ENCODE results near the gene CARHSP1. TPM values are rescaled to one million over a fixed set of nuclear protein-coding genes. Genes with fewer than 3 reads are reported as not detected.

CARHSP1 gene
- total RNA-seq, 1 experiment from 2014 or later: 79.7 TPM

DNA sequence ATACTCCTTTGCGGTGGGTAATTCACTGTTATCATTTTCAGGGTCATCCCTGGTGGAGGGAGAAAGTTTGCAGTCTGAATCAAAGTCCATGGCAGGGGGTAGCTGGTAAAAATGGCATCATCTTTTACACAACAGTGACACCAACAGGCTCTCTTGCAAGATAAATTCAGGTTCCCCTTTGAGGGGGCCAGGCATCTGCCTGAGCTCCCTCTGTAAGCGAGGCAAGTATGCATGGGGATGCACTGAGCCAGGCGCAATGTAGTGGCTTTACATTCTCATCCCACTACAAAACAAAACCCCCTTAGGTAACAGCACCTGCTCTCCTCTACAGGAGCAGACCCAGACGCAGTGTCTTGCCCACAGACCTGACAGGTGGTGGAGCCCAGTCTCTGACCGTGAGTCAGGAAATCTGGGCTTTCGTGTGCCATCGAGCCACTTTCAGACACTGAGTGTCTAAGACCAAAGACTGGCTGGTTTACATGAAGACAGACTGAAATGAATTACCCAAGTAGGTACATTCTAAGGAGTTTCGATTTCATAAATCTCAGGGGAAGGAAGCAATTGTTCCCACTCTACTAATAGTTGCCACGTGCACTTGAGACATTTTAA lies 31.0 kb upstream of the CARHSP1 start:
- CTCF ChIA-PET: interaction anchor here (1.0 to 2.0 kb wide), 3 partner anchors 9 to 37 kb away, joined by 4 to 6 read pairs (median 4); no protein-coding TSS in a partner anchor

DNA sequence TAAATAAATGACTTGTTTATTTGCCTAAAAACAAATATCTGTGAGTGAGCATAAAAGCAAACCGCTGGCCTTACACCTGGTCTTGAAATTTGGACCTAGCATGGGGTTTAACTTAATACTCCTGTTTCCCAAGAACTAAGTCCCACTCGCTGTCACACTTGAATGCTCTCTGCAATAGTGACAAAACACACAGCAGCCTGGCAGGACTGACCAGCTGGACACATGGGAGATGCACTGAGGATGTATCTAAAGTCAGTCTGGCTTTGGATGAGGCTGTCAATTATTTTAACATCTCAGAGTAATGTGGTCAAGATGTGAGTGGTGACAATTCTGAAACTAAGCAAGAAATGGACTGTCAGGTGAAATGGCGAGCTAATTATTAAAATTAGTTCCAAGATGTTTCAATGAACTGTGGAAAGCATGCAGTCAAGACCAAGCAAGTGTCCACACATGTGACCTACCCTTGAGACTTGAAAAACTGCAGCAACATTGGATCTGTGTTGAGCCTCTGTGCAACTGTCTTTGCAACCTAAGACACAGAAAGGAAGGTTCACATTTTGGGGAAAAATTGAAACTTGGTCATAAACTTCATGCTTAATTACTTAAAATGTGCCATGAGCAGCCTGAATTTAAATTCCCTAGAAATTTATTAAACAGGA lies 30.0 kb upstream of the CARHSP1 start:
- Histone ChIP-seq H3K9me2 (ENCODE audit: insufficient read depth) (no peaks in the 10 kb centered on the region), H3K9me3 (ENCODE audit: control insufficient read depth in 1 of 2, insufficient read depth in 1 of 2, low read depth in 1 of 2, low read length in 2 of 2) (no peaks in the 10 kb centered on the region), H3K27me3 (ENCODE audit: insufficient read depth, low read length) (no peaks in the 10 kb centered on the region), H3K36me3 (ENCODE audit: control insufficient read depth in 1 of 2, insufficient read depth in 2 of 2, low read length in 2 of 2) (peaks cover 72 to 80% of the 10 kb centered on the region in 2 experiments), H3K4me1 (ENCODE audit: control insufficient read depth in 1 of 2, insufficient read depth in 2 of 2, low read length in 2 of 2) (no peaks in the 10 kb centered on the region), H4K20me1 (ENCODE audit: insufficient read depth) (peaks cover 8% of the 10 kb centered on the region; the same call in 1 of the 2 replicates), H3K4me3 (replicated peaks in 1 of 2; ENCODE audit: low read depth in 1 of 2, low read length in 2 of 2) (no peak overlapping the region), H3K9ac (ENCODE audit: low read length) (no peak overlapping the region), H3K27ac (ENCODE audit: low read depth, low read length) (no peak overlapping the region), H3K79me2 (ENCODE audit: insufficient read depth, low read length) (peaks cover 6% of the 10 kb centered on the region; the same call in 1 of the 2 replicates), H3K4me2 (ENCODE audit: low read length) (no peak overlapping the region), H2AFZ (ENCODE audit: low read depth, low read length, poor library complexity, severe bottlenecking) (no peak overlapping the region)
- intact Hi-C loops (cut with micrococcal nuclease): no loop called here
- DNase-seq (ENCODE audit: low read depth, low spot score) (no peak), ATAC-seq (no peak)
- BruUV-seq (replicated peaks): no TSS peak
- CTCF ChIA-PET: interaction anchor here (1.0 to 2.0 kb wide), 2 partner anchors 10 to 38 kb away, joined by 4 to 6 read pairs; no protein-coding TSS in a partner anchor
- POLR2A ChIA-PET: no interaction called here
- RAD21 ChIA-PET (ENCODE audit: low non-redundant PET in 1 of 2, low total read pairs in 2 of 2, uncharacterized antibody in 2 of 2, unreplicated experiment in 2 of 2): no interaction called here
- TF ChIP-seq CBX3 (IDR thresholded peaks at IDR 0.05; ENCODE audit: low read depth): no peak
- TF ChIP-seq RAD21 (IDR thresholded peaks at IDR 0.05; ENCODE audit: low read depth): no peak
- TF ChIP-seq, protein P1, sequence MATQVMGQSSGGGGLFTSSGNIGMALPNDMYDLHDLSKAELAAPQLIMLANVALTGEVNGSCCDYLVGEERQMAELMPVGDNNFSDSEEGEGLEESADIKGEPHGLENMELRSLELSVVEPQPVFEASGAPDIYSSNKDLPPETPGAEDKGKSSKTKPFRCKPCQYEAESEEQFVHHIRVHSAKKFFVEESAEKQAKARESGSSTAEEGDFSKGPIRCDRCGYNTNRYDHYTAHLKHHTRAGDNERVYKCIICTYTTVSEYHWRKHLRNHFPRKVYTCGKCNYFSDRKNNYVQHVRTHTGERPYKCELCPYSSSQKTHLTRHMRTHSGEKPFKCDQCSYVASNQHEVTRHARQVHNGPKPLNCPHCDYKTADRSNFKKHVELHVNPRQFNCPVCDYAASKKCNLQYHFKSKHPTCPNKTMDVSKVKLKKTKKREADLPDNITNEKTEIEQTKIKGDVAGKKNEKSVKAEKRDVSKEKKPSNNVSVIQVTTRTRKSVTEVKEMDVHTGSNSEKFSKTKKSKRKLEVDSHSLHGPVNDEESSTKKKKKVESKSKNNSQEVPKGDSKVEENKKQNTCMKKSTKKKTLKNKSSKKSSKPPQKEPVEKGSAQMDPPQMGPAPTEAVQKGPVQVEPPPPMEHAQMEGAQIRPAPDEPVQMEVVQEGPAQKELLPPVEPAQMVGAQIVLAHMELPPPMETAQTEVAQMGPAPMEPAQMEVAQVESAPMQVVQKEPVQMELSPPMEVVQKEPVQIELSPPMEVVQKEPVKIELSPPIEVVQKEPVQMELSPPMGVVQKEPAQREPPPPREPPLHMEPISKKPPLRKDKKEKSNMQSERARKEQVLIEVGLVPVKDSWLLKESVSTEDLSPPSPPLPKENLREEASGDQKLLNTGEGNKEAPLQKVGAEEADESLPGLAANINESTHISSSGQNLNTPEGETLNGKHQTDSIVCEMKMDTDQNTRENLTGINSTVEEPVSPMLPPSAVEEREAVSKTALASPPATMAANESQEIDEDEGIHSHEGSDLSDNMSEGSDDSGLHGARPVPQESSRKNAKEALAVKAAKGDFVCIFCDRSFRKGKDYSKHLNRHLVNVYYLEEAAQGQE (IDR thresholded peaks at IDR 0.05; ENCODE audit: low read depth): no peak
- TF ChIP-seq, protein P2, sequence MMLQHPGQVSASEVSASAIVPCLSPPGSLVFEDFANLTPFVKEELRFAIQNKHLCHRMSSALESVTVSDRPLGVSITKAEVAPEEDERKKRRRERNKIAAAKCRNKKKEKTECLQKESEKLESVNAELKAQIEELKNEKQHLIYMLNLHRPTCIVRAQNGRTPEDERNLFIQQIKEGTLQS (IDR thresholded peaks at IDR 0.05): no peak
- TF ChIP-seq JUND (IDR thresholded peaks at IDR 0.05): no peak

More for the DNA sequence above, 31.0 kb upstream of the CARHSP1 start:
- Histone ChIP-seq H3K9me3 (ENCODE audit: control insufficient read depth in 1 of 2, insufficient read depth in 1 of 2, low read depth in 1 of 2, low read length in 2 of 2) (no peaks in the 10 kb centered on the region), H3K9ac (ENCODE audit: low read length) (no peak overlapping the region), H3K4me3 (replicated peaks in 1 of 2; ENCODE audit: low read depth in 1 of 2, low read length in 2 of 2) (no peak overlapping the region), H3K36me3 (ENCODE audit: control insufficient read depth in 1 of 2, insufficient read depth in 2 of 2, low read length in 2 of 2) (peaks cover 71 to 77% of the 10 kb centered on the region in 2 experiments), H3K27ac (ENCODE audit: low read depth, low read length) (no peak overlapping the region), H2AFZ (ENCODE audit: low read depth, low read length, poor library complexity, severe bottlenecking) (no peak overlapping the region), H3K4me1 (ENCODE audit: control insufficient read depth in 1 of 2, insufficient read depth in 2 of 2, low read length in 2 of 2) (no peaks in the 10 kb centered on the region), H3K27me3 (ENCODE audit: insufficient read depth, low read length) (no peaks in the 10 kb centered on the region), H3K9me2 (ENCODE audit: insufficient read depth) (no peaks in the 10 kb centered on the region), H4K20me1 (ENCODE audit: insufficient read depth) (peaks cover 8% of the 10 kb centered on the region; the same call in 1 of the 2 replicates), H3K79me2 (ENCODE audit: insufficient read depth, low read length) (peaks cover 6% of the 10 kb centered on the region; the same call in 1 of the 2 replicates), H3K4me2 (ENCODE audit: low read length) (no peak overlapping the region)
- ChIA-PET RAD21 (ENCODE audit: low non-redundant PET in 1 of 2, low total read pairs in 2 of 2, uncharacterized antibody in 2 of 2, unreplicated experiment in 2 of 2) (no interaction called here), POLR2A (interaction anchor here (0.6 kb wide), 1 partner anchor 413 kb away, joined by 3 read pairs; no protein-coding TSS in a partner anchor)
- no peak for TF ChIP-seq ZNF274 (IDR thresholded peaks at IDR 0.05; ENCODE audit: low read depth, low read length)
- TF ChIP-seq RAD21 (IDR thresholded peaks at IDR 0.05; ENCODE audit: low read depth): 0 out of 2 replicates have a peak, but pooled peaks have one; percentile 4
- no TSS peak for BruUV-seq (replicated peaks)
- intact Hi-C loops (cut with micrococcal nuclease): loop anchor here (10.0 kb wide), 1 partner anchor 135 kb away; no protein-coding TSS in a partner anchor
- ATAC-seq (no peak), DNase-seq (ENCODE audit: low read depth, low spot score) (no peak)
